Measurements from ENCODE around the gene WFDC9. TPM values are rescaled to one million over a fixed set of nuclear protein-coding genes. Genes with fewer than 3 reads are reported as not detected.
"Not testable (repeated sequence)": the region's sequence is repeated elsewhere in the genome, so short reads cannot be mapped to it uniquely, and the experiment has no call there.

WFDC9 gene
- total RNA-seq = not detected
- long read RNA-seq, donor 1 = 0 reads
- long read RNA-seq, donor 2 = 0 reads

DNA sequence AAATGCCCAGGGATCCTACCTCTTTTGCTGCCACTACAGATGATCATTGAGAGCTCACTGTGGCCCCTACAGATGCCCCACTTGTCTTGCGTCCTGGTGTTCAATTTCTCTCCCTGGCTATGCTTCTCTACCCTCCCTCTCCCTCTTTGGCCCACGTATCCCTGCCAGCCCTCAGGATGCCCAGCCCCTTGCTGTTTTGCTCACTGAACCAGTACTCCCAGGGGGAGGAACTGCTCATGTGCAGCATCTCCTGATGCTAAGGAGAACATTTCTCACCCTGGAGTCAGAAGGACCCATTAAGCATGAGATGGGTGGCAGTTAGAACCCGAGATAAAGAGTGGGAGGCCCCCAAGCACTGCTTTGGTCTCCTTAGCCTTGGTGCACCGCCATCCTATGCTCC is at the start of gene WFDC9:
WFDC9 (minus strand) TSS at position 101 of the 400 bp plus-strand sequence. CDS start 21,103 bp downstream, outside the sequence.
- intact Hi-C loops (cut with DNase I) = no loop called here
- DNase-seq (ENCODE audit: low spot score) = no peak

DNA sequence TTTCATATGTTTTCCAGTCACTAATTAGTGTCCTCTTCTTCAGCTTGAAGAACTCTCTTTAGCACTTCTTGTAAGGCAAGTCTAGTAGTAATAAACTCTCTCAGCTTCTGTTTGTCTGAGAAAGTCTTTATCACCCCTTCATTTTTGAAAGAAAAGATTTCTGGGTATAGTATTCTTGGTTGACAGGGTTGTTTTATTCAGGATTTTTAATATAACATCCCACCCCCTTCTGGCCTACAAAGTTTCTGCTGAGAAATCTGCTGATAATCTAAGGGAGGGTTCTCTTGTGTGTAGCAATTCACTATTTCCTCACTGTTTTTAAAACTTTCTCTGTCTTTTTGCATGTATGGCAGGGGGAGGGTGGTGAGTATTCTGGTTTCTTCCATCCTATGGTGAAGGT is 48.6 kb upstream of the WFDC9 start:
- DNase-seq (ENCODE audit: low spot score) = no peak
- intact Hi-C loops (cut with DNase I) = no loop called here

DNA sequence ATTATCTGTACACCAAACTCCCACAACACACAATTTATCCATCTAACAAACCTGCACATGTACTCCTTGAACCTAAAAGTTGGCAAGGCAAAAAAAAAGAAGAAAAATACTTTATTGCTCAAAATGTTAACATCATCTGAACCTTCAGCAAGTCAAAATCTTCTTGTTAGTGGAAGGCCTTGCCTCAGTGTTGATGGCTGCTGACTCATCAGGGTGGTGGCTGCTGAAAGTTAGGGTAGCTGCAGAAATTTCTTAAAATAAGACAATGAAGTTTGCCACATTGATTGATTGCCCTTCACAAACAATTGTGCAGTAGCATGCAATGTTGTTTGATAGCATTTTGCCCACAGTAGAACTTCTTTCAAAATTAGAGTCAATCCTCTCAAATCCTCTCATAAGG is 41.7 kb upstream of the WFDC9 start:
- intact Hi-C loops (cut with DNase I) = no loop called here
- no peak for DNase-seq (ENCODE audit: low spot score)

DNA sequence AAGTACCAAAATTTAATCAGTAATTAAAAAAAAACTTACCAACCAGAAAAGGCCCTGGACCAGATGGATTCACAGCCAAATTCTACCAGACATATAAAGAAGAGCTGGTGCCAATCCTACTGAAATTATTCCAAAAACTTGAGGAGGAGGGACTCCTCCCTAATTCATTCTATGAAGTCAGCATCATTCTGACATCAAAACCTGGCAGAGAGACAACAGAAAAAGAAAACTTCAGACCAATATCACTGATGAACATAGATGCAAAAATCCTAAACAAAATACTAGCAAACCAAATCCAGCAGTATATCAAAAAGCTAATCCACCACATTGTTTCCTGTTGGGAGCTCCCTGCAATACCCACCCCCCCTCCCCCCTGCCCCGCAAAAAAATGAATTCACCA is 39.1 kb upstream of the WFDC9 start, which contains the start of gene WFDC11:
WFDC11 (minus strand) TSS at position 101 of the 400 bp plus-strand sequence. CDS start 19,639 bp downstream, outside the sequence.
- DNase-seq (ENCODE audit: low spot score) = no peak
- intact Hi-C loops (cut with DNase I) = no loop called here

DNA sequence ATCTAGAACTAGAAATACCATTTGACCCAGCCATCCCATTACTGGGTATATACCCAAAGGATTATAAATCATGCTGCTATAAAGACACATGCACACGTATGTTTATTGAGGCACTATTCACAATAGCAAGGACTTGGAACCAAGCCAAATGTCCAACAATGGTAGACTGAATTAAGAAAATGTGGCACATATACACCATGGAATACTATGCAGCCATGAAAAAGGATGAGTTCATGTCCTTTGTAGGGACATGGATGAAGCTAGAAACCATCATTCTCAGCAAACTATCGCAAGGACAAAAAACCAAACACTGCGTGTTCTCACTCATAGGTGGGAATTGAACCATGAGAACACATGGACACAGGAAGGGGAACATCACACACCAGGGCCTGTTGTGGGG is 26.0 kb upstream of the WFDC9 start:
- intact Hi-C loops (cut with DNase I) = loop anchor here in 1 of 2 donors (10.0 kb wide), 1 partner anchor 1528 kb away; no protein-coding TSS in a partner anchor
- not testable (repeated sequence) for DNase-seq (ENCODE audit: low spot score)

DNA sequence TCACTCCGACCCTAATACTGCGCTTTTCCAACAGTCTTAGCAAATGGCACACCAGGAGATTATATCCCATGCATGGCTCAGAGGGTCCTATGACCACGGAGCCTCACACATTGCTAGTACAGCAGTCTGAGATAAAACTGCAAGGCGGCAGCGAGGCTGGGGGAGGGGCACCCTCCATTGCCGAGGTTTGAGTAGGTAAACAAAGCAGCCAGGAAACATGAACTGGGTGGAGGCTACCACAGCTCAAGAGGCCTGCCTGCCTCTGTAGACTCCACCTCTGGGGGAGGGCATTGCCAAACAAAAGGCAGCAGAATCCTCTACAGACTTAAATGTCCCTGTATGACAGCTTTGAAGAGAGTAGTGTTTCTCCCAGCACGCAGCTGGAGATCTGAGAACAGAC is 20.6 kb upstream of the WFDC9 start:
- DNase-seq (ENCODE audit: low spot score) = not testable (repeated sequence)
- intact Hi-C loops (cut with DNase I) = loop anchor here in 1 of 2 donors (10.0 kb wide), 1 partner anchor 1533 kb away; no protein-coding TSS in a partner anchor

DNA sequence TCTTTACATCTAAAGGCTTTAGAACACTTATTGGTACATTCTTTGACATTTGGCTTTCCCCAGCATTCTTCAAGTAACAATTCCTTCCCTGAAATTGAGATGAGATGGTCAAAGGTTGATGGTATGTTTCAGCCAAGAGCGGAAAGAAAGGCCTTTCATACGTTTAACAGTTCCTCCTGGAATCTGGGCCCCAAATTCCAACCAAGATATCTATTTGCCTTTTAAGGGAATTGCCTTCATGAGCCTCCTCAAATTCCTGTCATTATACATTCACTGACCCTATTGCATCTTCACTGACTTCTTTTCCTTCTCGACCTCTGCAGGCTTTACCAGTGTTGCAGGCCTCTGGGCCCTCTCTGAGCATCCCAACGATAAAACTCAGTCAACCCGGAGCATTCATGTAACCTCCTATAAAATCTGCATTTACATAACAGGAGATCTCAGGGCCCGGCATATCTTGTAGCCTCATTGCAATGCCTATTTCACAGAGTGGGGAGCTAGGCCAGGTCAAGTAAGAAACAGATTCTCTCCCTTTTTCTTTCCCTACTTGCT is 18.3 kb upstream of the WFDC9 start:
- no peak for DNase-seq (ENCODE audit: low spot score)
- intact Hi-C loops (cut with DNase I) = no loop called here

DNA sequence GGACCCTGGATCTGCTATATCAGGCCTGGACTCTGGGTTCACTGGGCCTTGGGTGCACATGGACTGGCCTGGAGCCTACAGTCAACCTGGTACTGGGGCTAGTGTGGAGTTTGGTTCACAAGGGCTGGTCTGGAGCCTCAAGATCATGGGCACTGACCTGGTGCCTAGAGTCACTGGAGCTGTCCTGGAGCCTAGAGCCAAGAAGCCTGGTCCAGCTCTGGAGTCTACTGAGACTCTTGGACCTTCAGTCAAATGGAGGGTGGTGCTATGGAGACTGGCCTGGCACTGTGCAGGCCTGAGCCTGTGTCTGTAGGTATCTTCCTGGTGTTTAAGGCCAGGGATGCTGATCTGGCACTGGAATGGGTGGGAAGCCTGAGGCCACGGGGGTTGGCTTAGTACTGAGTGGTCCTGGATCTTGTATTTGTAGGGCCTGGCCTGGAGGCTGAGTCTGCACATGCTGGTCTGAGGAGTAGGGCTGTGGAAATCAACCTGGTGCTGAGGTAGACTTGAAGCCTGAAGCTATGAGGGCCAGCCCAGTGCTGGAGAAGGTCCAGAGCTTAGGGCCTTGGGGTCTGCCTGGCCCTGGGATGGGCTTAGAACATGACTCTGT is 16.5 kb upstream of the WFDC9 start:
- intact Hi-C loops (cut with DNase I) = no loop called here
- DNase-seq (ENCODE audit: low spot score) = no peak

DNA sequence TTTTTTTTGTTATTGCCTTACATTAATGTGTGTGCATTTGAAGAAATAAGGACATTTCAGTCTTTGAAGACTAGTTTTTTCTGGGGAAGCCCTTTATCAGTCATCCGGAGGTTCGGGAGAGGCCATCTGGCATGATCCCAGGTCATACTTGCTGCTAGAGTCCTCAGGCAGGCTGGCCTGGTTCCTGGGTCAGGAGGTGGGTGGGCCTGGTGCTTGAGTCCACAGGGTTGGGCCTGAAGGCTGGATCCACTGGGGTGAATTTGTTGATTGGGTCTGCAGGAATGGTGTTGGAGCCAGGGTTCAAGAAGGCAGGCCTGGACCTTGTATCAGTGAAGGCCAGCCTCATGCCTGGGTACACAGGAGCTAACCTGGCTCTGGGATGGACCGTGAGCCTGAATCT is 15.8 kb upstream of the WFDC9 start:
- intact Hi-C loops (cut with DNase I) = no loop called here
- no peak for DNase-seq (ENCODE audit: low spot score)

DNA sequence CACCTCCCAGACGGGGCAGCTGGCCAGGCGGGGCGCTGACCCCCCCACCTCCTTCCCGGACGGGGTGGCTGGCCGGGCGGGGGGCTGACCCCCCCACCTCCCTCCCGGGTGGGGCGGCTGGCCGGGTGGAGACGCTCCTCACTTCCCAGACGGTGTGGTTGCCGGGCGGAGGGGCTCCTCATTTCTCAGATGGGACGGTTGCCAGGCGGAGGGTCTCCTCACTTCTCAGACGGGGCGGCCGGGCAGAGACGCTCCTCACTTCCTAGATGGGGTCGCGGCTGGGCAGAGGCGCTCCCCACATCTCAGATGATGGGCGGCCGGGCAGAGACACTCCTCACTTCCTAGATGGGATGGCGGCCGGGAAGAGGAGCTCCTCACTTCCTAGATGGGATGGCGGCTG is 14.8 kb upstream of the WFDC9 start:
- DNase-seq (ENCODE audit: low spot score); intact Hi-C loops (cut with DNase I): not testable (repeated sequence)

DNA sequence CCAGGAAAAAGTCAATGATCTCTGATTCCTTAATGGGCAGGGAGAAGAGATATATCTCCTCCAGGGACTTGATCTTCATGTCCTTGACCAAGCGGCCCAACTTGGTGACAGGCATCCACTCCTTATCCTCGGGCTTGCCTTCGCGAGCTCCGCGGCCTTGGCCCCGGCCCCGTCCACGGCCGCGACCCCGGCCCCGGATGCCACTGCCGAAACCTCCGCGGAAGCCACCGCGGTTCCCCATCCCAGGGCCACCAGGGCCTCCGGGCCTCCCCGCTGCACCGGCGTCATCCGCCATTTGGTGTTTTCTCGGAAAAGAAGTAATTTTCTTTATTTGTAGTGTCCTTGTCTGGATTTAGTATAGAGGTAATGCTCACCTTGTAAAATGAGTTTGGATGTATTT is 10.0 kb upstream of the WFDC9 start:
- intact Hi-C loops (cut with DNase I); DNase-seq (ENCODE audit: low spot score): not testable (repeated sequence)

DNA sequence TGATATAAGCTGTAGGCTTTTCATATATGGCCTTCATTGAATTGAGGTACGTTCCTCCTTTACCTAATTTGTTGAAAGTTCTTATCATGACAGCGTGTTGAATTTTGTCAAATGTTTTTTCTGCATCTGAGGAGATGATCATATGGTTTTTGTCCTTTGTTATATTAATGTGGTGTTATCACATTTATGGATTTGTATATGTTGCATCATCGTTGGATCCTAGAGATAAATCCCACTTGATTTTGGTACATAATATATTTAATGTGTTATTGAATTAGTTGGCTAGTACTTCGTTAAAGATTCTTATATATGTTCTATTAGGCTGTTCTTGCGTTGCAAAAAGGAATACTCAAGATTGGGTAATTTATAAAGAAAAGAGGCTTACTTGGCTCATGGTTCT is 8.6 kb upstream of the WFDC9 start:
- intact Hi-C loops (cut with DNase I) = no loop called here
- DNase-seq (ENCODE audit: low spot score) = no peak

DNA sequence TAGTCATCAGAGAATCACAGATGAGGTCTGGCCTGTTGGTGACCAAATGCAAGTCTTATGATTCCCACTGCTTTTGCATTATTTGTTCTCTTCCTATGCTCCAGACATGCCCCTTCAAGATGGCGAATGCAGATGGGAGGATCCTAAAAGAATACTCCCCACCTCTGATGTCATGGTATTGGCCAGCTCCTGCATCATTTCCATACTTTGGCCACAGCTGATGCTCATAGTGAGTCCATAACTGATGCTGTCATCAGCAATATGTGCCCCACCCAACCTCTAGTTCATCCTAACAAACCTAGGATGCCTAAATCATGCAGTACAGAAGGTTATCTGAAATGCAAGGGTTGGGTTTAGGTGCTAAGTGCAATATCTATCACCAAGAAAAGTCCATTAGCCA is 5.4 kb upstream of the WFDC9 start:
- DNase-seq (ENCODE audit: low spot score) = no peak
- intact Hi-C loops (cut with DNase I) = no loop called here

DNA sequence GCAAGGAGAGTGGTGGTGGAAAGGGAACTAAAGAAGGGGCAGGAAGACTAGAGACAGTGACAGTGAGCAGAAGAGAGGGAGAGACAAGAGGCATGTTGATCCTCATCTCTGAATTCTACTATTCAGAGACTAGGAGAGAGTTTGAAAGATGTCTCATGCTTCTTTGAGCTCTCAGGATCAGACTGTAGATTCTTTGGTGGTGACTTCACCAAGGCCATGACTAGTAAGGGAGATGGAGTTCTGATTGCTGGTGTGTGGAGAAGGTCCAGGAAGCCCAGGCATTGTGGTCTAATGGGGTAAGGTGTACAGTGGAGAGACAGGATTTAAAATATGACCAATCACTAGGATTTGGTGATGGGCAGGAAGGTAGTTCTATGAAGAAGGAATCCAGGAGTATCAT is 713 bp downstream of the WFDC9 start:
- no peak for DNase-seq (ENCODE audit: low spot score)
- intact Hi-C loops (cut with DNase I) = no loop called here

DNA sequence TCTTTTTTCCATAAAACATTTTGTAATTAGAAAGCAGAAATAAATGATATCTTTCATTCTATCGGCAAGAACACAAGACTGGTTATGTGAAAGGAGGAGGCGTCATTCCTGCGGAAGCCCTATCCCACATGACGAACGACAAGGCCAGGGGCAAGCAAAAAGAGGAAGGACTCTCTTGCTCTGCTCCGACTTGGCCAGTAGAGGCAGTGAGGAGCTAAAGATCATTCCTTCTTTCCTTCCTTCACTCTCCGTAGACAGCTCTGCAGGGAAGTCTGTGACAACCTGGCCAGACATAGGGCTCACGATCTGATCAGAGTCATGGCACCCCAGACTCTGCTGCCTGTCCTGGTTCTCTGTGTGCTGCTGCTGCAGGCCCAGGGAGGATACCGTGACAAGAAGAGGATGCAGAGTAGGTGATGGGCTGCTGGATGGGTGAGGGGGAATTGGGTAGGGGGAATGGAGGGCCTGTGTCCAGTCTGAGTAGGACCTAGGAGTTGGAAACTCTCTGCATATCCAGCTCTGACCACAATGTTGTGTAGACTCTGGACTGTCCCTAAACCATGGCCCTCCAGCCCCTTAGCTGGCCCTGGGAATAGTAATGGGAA is 1.5 kb downstream of the WFDC9 start, which contains the start of gene WFDC10A:
WFDC10A (plus strand) TSS at position 244 of the 605 bp plus-strand sequence; CDS start at position 319, 75 bp downstream.
- no peak for DNase-seq (ENCODE audit: low spot score)

DNA sequence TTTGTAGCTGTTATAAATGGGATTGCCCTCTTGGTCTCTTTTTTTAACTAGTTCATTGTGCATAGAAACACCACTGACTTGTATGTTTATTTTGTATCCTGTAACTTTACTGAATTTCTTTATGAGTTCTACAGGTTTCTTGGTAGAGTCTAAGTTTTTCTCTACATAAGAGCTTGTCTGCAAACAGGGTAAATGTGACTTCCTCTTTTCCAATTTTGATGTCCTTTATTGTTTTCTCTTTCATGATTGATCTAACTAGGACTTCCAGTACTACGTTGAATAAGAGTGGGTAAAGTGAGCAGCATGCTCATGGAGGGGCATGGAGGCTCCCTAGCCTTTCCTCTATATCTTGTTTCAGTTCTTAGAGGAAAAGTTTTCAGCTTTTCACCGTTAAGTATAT is 4.5 kb downstream of the WFDC9 start:
- DNase-seq (ENCODE audit: low spot score) = no peak
- intact Hi-C loops (cut with DNase I) = no loop called here

More for the DNA sequence above, 1.5 kb downstream of the WFDC9 start, which contains the start of gene WFDC10A:
- intact Hi-C loops (cut with DNase I) = no loop called here

DNA sequence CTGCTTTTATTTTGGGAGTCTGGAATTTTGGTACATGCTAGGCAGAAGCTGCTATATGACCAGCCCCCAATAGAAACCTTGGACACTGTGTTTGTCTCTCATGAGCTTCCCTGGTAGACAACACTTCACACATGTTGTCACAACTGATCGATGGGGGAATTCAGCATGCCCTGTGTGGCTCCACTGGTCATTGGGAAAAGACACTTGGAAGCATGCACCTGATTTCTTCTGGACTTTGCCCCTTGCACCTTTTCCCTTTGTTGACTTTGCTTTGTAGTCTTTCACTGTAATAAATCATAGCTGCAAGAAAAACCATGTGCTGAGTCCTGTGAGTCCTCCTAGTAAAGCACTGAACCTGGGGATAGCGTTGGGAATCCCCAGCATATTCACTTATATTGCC is 9.5 kb downstream of the WFDC9 start:
- DNase-seq (ENCODE audit: low spot score) = no peak
- intact Hi-C loops (cut with DNase I) = no loop called here

DNA sequence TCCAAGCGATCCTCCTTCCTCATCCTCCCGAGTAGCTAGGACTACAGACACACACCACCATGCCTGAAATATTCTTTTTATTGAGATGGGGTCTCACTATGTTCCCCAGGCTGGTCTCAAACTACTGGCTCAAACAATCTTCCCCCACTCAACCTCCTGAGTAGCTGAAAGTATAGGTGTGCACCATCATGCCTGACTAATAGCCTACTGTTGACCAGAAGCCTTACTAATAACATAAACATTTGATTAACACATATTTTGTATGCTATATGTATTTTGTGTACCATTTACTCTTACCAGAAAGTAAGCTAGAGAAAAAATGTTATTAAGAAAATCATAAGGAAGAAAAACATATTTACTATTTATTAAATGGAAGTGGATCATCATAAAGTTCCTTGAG is 13.5 kb downstream of the WFDC9 start:
- no peak for DNase-seq (ENCODE audit: low spot score)
- intact Hi-C loops (cut with DNase I) = no loop called here

DNA sequence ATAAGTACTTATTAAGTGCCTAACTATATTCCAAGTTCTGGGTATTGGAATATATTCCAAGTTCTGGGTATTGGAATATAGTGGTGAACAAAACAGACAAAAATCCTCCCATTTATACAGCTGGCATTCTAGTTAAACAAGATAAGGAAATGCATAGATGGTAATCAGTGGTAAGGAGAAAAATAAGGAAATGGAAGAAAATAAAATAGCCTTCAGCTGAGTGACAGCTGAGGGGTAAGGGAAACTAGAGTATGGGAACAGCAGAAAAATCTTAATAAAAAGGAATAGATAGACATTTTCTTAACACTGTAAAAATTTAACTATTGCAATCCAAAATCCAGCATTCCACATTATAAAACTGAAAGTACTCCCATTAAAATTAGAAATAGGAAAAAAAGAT is 18.8 kb downstream of the WFDC9 start:
- no peak for DNase-seq (ENCODE audit: low spot score)
- intact Hi-C loops (cut with DNase I) = no loop called here

DNA sequence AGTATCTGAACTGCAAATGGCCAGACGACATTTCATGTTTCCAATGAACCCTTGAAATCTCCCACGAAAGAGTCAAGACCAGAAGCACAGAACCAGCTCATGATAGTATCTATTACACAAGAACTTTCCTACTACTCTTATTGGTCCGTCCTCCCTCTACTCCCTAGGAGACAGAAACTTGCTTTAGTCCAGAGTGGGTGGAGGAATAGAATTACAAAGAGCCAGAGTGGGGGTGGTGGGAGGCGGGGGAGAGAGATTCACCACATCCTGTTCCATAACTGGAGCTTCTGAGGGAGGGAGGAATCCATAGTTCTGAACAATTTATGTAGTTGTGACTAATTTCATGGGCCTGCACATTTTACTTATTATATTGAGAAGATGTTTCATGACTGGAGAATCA is 20.0 kb downstream of the WFDC9 start:
- intact Hi-C loops (cut with DNase I) = no loop called here
- no peak for DNase-seq (ENCODE audit: low spot score)

DNA sequence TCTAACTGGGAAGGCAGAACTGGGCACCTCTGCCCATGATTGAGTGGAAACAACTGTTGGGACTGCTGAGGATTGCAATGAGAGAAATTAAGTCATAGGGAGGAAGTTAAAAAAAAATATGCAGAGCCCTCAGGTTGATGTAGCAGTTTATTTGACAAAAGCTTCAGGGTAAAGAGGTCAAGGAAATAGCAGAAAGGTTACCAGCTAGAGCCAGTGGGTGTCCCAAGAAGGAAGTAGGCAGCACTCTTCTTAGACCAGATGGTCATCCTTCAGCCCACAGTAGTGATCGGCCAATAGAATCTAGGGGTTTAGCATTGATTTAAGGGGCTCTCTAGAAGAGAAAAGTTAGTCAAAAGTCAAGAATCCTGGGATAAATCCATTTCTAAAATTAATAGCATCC is 23.3 kb downstream of the WFDC9 start:
- intact Hi-C loops (cut with DNase I) = no loop called here
- DNase-seq (ENCODE audit: low spot score) = no peak

Data from posterior vena cava (tissue), 2 donors.